CD14-positive monocyte (primary cell): Measurements from ENCODE around the gene ZNF536. TPM values are rescaled to one million over a fixed set of nuclear protein-coding genes. Genes with fewer than 3 reads are reported as not detected.

ENCODE experiments used
- DNase-seq, 3 donors: peaks; one replicate each; pipeline ENCODE4 v3.0.0-alpha.2; 2011 to 2022
- H2AFZ ChIP-seq: 2 replicates; pipeline ENCODE4 v1.6.0; 2012; ENCODE audit warnings: mild to moderate bottlenecking, low read depth, low read length, inconsistent platforms; ENCODE audit not compliant: insufficient read depth, poor library complexity, severe bottlenecking
- H3K27ac ChIP-seq, 2 donors: 1 replicate in 1 of 2; 2 replicates in 1 of 2; pipeline ENCODE4 v1.5.1; 2012 to 2013; ENCODE audit warnings: low read length in 2 of 2, control low read depth in 1 of 2, inconsistent platforms in 1 of 2, low read depth in 1 of 2, mild to moderate bottlenecking in 1 of 2
- H3K27me3 ChIP-seq, 2 donors: one replicate each; pipeline versions ENCODE4 v1.6.0 to v1.6.1; 2011 to 2013; ENCODE audit warnings: low read length in 2 of 2; ENCODE audit not compliant: control insufficient read depth in 2 of 2, insufficient read depth in 2 of 2
- H3K36me3 ChIP-seq, 2 donors: replicated peaks in 1 of 2; 1 replicate in 1 of 2; 2 replicates in 1 of 2; pipeline versions ENCODE4 v1.5.1 to v1.6.1; 2012 to 2013; ENCODE audit warnings: low read length in 2 of 2, control low read depth in 1 of 2, inconsistent platforms in 1 of 2, mild to moderate bottlenecking in 1 of 2; ENCODE audit not compliant: insufficient read depth in 2 of 2, control insufficient read depth in 1 of 2
- H3K4me1 ChIP-seq, 2 donors: 1 replicate in 1 of 2; 2 replicates in 1 of 2; pipeline versions ENCODE4 v1.5.1 to v1.6.1; 2012 to 2013; ENCODE audit warnings: low read length in 2 of 2, control low read depth in 1 of 2, inconsistent platforms in 1 of 2, mild to moderate bottlenecking in 1 of 2, moderate library complexity in 1 of 2; ENCODE audit not compliant: insufficient read depth in 2 of 2, control insufficient read depth in 1 of 2
- H3K4me2 ChIP-seq: replicated peaks from 2 replicates; pipeline ENCODE3; 2012; ENCODE audit warnings: low read length, moderate library complexity, mild to moderate bottlenecking; ENCODE audit not compliant: poor library complexity, severe bottlenecking; ENCODE audit errors: extremely low read depth
- H3K4me3 ChIP-seq, 3 experiments: fragments of 200-600 bp in 1 of 3; sonication (generic) in 1 of 3; replicated peaks in 1 of 3; 1 replicate in 2 of 3; 2 replicates in 1 of 3; pipeline ENCODE4 v1.5.1; 2011 to 2013; ENCODE audit warnings: low read length in 3 of 3, mild to moderate bottlenecking in 3 of 3, control low read depth in 2 of 3, low read depth in 2 of 3, inconsistent platforms in 1 of 3, moderate library complexity in 1 of 3
- H3K79me2 ChIP-seq: 2 replicates; pipeline ENCODE4 v1.6.0; 2012; ENCODE audit warnings: mild to moderate bottlenecking, control low read depth, inconsistent platforms, low read length, moderate library complexity; ENCODE audit not compliant: insufficient read depth
- H3K9ac ChIP-seq: 2 replicates; pipeline ENCODE4 v1.6.0; 2017; ENCODE audit warnings: low read length, mild to moderate bottlenecking; ENCODE audit not compliant: insufficient read depth, poor library complexity, severe bottlenecking
- H3K9me3 ChIP-seq, 2 donors: replicated peaks in 1 of 2; 1 replicate in 1 of 2; 2 replicates in 1 of 2; pipeline versions ENCODE4 v1.5.1 to v1.6.1; 2012 to 2013; ENCODE audit warnings: low read length in 2 of 2, control low read depth in 1 of 2; ENCODE audit not compliant: control insufficient read depth in 1 of 2, insufficient read depth in 1 of 2
- H4K20me1 ChIP-seq: 2 replicates; pipeline ENCODE4 v1.6.0; 2012; ENCODE audit warnings: mild to moderate bottlenecking, low read length, control low read depth, moderate library complexity; ENCODE audit not compliant: insufficient read depth
- H3K27ac Mint-ChIP-seq, 7 donors: one replicate each; pipeline ENCODE4 v1.8.0; 2020; ENCODE audit warnings: mild to moderate bottlenecking in 7 of 7, mixed read lengths in 7 of 7, moderate library complexity in 6 of 7, inconsistent platforms in 2 of 7
- H3K27me3 Mint-ChIP-seq, 3 donors: one replicate each; pipeline ENCODE4 v1.8.0; 2021 to 2022; ENCODE audit warnings: low read depth in 3 of 3, mild to moderate bottlenecking in 3 of 3, mixed read lengths in 3 of 3, moderate library complexity in 3 of 3, inconsistent platforms in 1 of 3
- H3K36me3 Mint-ChIP-seq, 2 donors: one replicate each; pipeline ENCODE4 v1.8.0; 2020; ENCODE audit warnings: mixed read lengths in 2 of 2, inconsistent platforms in 1 of 2, mild to moderate bottlenecking in 1 of 2
- H3K4me1 Mint-ChIP-seq: one replicate; pipeline ENCODE4 v1.8.0; 2020; ENCODE audit warnings: mild to moderate bottlenecking, mixed read lengths
- H3K4me3 Mint-ChIP-seq, 2 donors: one replicate each; pipeline ENCODE4 v1.8.0; 2020; ENCODE audit warnings: mild to moderate bottlenecking in 2 of 2, mixed read lengths in 2 of 2, moderate library complexity in 1 of 2
- H3K9me3 Mint-ChIP-seq, 7 donors: one replicate each; pipeline ENCODE4 v1.8.0; 2020 to 2022; ENCODE audit warnings: mixed read lengths in 7 of 7, mild to moderate bottlenecking in 6 of 7, moderate library complexity in 6 of 7, inconsistent platforms in 2 of 7
- CTCF ChIP-seq: fragments of 200-600 bp; IDR thresholded peaks from one replicate; pipeline ENCODE4 v1.8.0; 2022; ENCODE audit warnings: antibody characterized with exemption, mild to moderate bottlenecking
- WGBS: methylation state at CpG from one replicate; pipeline ENCODE4 v1.1.5; 2013; ENCODE audit warnings: missing lambda C conversion rate; ENCODE audit not compliant: insufficient coverage; 5-methylcytosine and 5-hydroxymethylcytosine counted together
- intact Hi-C, 2 donors: fragments of 100-400 bp; cut with micrococcal nuclease; formaldehyde crosslinking; loops; one replicate each; pipeline versions ENCODE4 v1.15.0 to v1.15.1; 2023
- polyA plus RNA-seq, 3 donors: library from polyadenylated mRNA; depleted of rRNA in 1 of 3; unstranded in 2 of 3; stranded (reverse) in 1 of 3; fragments of 300-500 nt in 2 of 3; fragments of >200 nt in 1 of 3; fragmentation: Illumina TruSeq in 2 of 3; gene quantifications; 1 replicate in 2 of 3; 2 replicates in 1 of 3; pipeline ENCODE4 v1.2.3, GENCODE V29; 2012 to 2021

ZNF536 gene
- polyA plus RNA-seq, 3 donors: not detected

- Mint-ChIP-seq H3K27ac (no peak overlapping the region), H3K27me3 (peaks cover 2 to 4% (median 3%) of the 10 kb centered on the region in 3 donors), H3K36me3 (no peaks in the 10 kb centered on the region), H3K4me1 (no peaks in the 10 kb centered on the region), H3K9me3 (peaks cover 0 to 2% (median 0%) of the 10 kb centered on the region in 7 donors), H3K4me3 (no peak overlapping the region)
- Histone ChIP-seq H4K20me1 (no peaks in the 10 kb centered on the region), H3K27ac (no peak overlapping the region), H3K36me3 (no peaks in the 10 kb centered on the region), H3K79me2 (no peaks in the 10 kb centered on the region), H3K9me3 (no peaks in the 10 kb centered on the region), H3K4me1 (no peaks in the 10 kb centered on the region), H3K27me3 (no peaks in the 10 kb centered on the region), H3K4me3 (no peak overlapping the region), H3K9ac (no peak overlapping the region), H3K4me2 (no peak overlapping the region), H2AFZ (no peak overlapping the region)
- WGBS: no CpG with 5 or more reads among the region's 1 CpG
- no peak for TF ChIP-seq CTCF
- intact Hi-C loops: no loop called here
- DNase-seq: no peak
These were observed 183.6 kb downstream of the ZNF536 start for GRCh38 chr19:30555791-30556110.

- no peak overlapping the region for H3K4me2 ChIP-seq
- no peak overlapping the region for H3K9ac ChIP-seq
- WGBS: 97% methylated on average over 3 of the region's 6 CpGs
These were observed 184.1 kb downstream of the ZNF536 start for GRCh38 chr19:30556230-30556711.

More at GRCh38 chr19:30556230-30556711, 184.1 kb downstream of the ZNF536 start:
- no peaks in the 10 kb centered on the region for H3K79me2 ChIP-seq
- peaks cover 0 to under 1% of the 10 kb centered on the region in 2 donors for H3K9me3 ChIP-seq
- H3K27ac ChIP-seq: no peak overlapping the region
- no peaks in the 10 kb centered on the region for H3K36me3 ChIP-seq
- no peak overlapping the region for H3K4me3 ChIP-seq
- H3K9me3 Mint-ChIP-seq: peaks cover 0 to 2% (median 0%) of the 10 kb centered on the region in 7 donors
- H3K27ac Mint-ChIP-seq: no peak overlapping the region
- intact Hi-C loops: no loop called here
- H3K4me1 Mint-ChIP-seq: no peaks in the 10 kb centered on the region
- H3K27me3 Mint-ChIP-seq: peaks cover 2 to 4% (median 3%) of the 10 kb centered on the region in 3 donors
- H3K36me3 Mint-ChIP-seq: no peaks in the 10 kb centered on the region
- no peaks in the 10 kb centered on the region for H3K27me3 ChIP-seq
- no peak overlapping the region for H2AFZ ChIP-seq
- H3K4me3 Mint-ChIP-seq: no peak overlapping the region
- no peaks in the 10 kb centered on the region for H3K4me1 ChIP-seq
- DNase-seq: no peak
- no peak for TF ChIP-seq CTCF
- H4K20me1 ChIP-seq: no peaks in the 10 kb centered on the region
